Effector CD8-positive, alpha-beta T cell (primary cell): ENCODE data around the gene ETNK1.
"Not testable (repeated sequence)": the region's sequence is repeated elsewhere in the genome, so short reads cannot be mapped to it uniquely, and the experiment has no call there.

Experiments
- DNase-seq: peaks from one replicate; lab custom pipeline; 2025; lab: John Stamatoyannopoulos, UW
- total RNA-seq, 4 experiments: gene quantifications; one replicate each; lab custom pipeline; 2026; lab: John Stamatoyannopoulos, UW

Gene ETNK1, protein sequence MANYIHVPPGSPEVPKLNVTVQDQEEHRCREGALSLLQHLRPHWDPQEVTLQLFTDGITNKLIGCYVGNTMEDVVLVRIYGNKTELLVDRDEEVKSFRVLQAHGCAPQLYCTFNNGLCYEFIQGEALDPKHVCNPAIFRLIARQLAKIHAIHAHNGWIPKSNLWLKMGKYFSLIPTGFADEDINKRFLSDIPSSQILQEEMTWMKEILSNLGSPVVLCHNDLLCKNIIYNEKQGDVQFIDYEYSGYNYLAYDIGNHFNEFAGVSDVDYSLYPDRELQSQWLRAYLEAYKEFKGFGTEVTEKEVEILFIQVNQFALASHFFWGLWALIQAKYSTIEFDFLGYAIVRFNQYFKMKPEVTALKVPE
- 100 to 120 (median 116) reads per million in 4 experiments for total RNA-seq

DNA sequence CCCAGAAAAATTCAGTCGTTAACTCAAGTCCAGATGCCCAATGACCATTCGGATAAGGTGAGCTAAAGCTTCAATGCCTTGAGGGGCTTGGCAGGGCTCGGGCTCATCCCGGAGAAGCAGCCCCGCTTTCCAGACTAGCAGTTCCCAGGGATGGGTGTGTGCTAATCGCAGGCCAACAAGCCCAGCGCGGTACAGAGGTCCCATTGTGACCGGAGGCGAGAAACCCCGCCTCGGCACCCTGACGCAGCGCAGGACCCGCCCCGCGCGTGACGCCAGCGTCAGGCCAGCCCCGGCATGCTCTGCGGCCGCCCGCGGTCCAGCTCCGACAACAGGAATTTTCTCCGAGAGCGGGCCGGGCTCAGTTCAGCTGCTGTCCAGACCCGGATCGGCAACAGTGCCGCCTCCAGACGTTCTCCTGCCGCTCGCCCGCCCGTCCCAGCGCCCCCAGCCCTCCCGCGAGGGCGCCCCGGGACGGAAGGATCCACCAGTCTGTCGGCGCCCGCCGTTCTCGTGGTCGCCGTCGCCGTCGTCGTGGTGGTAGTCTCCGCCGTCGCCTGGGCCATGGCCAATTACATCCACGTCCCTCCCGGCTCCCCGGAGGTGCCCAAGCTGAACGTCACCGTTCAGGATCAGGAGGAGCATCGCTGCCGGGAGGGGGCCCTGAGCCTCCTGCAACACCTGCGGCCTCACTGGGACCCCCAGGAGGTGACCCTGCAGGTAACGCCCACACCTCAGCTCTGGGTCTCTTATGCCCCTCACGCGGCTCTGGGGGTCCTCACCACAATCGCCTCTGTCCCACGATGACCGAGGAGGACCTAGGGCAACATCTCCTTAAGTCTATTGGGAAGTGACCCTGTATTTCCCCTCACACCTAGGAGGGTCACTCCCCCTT is at the start of gene ETNK1:
Gene ETNK1 (plus strand): TSS at position 302 of the 892 bp plus-strand sequence. CDS start 260 bp downstream, at position 562.
- DNase-seq, result peak; percentile 68

DNA sequence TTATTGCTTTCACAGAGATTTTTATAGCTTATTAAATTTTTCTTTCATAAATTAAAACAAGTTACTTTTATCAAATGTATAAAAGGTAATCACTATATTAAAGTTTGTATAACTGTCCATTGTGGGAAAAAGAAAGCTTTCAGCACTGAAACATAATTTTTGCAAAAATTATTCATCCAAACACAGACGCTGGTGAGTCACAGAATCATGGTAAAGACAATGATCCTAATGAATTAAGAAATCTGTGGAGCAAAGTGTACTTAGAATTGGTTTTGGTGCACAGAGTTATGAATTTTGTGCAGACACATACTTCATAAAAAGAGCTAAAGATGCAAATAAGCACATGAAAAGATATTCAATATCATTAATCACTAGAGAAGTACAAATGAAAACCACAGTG is 48.9 kb upstream of the ETNK1 start:
- DNase-seq, result no peak

DNA sequence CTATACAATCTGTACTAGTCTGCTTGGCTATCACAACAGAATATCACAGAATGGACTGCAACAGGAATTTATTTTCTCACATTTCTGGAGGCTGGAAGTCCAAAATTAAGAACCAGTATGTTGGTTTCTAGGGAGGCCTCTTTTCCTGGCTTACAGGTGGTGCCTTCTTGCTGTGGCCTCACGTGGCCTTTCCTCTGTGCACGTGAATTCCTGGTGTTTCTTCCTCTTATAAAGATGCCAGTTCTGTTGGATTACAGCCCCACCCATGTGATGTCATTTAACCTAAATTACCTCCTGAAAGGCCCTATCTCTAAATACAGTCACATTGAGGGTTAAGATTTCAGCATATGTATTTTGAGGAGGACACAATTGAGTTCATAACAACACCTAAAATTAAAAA is 48.5 kb upstream of the ETNK1 start:
- no peak for DNase-seq

DNA sequence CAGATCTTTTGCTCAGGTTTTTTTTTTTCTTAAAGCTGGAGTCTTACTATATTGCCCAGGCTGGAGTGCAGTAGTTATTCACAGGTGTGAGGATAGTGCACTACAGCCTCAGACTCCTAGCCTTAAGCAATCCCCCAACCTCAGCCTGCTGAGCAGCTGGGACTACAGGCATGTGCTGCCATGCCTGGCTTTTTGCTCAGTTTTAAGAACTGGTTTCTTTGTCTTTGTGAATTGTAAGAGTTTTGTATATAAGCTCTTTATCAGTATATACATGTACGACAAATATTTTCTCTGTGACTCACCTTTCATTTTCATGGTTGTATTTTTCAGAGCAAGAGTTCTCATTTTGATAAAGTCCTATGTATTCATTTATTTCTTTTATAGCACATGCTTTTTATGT is 47.3 kb upstream of the ETNK1 start:
- DNase-seq, result no peak

DNA sequence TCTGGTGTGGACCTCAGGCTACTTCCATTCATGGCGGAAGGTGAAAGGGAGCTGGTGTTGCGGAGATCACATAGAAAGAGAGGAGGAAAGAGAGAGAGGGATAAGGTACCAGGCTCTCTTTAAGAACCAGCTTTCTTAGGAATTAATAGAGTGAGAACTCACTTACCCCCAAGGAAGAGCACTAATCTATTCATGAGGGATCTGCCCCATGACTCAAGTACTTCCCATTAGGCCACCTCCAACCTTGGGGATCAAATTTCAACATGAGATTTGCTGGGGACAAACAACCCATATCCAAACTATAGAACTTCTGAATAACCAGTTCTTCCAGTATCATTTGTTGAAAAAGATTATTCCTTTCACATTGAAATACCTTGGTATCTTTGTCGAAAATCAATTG is 46.6 kb upstream of the ETNK1 start:
- DNase-seq, result no peak

DNA sequence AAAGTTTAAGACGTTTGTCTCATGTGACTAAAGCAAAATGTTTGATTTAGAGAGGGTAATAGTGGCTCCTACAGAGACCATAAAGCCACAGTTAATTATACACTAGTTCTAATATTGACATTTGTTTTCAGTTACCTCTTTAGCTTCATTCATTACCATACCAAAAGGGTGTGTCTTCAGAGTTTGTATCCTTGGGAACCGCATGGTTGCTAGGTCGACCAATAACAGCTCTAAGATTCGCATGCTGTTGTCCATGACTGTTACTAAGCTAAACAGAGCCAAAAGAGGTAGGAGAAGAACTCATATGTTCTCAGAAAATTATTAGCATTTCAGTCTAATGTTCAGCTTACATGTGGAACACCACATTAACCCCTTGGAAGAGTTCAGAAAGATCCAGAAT is 36.2 kb upstream of the ETNK1 start:
- no peak for DNase-seq

DNA sequence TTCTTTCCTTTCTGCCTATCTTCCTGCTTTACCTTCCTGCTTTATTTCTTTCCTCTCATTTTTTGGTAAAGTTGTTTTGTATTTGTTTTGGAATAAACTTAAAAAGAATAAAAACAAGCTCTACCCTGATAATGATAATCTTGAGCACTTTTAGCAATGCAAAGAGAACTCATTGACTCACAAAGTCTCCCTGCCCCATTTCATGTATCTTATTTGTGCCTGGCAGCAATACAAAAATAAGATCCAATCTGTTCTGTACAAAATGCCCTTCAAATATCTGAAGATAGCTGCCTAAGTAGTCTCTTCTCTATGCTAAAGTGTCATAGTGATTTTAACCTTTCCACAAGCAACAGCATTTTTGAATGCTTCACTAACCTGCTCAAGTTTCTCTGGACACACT is 31.1 kb upstream of the ETNK1 start:
- no peak for DNase-seq

DNA sequence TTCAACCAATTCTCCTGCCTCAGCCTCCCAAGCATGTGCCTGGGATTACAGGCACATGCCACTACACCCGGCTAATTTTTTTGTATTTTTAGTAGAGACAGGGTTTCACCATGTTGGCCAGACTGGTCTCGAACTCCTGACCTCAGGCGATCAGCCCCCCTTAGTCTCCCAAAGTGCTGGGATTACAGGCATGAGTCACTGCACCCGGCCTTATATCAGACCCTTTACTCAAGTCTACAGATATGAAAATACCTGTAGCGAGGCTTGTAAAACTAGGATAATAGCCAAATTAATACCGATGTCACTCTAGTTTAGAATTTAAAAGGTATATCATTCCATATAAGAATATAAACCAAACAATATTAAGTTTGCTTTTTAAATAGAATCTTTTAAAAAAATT is 27.4 kb upstream of the ETNK1 start:
- not testable (repeated sequence) for DNase-seq

DNA sequence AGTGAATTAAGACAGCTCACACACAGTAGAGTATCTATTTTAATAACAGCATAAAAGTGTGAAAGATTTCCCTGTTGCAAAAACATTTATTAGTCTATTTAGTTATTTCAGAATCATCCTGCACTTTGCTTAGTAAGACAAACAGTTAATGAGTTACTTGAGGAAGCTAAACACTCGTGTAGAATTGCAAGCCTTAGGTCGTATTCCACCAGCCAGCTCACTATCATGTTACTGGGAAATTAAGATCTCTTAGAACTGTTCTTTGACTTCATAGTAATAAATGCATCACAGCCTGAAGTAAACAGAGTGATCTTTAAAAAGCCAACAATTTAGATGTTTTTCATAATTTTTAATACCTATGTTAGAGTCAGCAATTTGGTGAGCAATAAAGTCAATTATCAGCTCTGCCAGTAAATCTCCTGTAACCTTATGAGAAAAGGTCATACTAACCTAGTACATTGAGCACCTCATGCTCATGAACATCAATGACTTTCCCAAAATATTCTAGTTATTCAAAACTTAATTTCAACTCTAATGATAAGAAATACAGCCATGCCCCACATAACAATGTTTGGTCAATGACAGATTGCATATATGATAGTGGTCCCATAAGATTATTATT is 26.7 kb upstream of the ETNK1 start:
- no peak for DNase-seq

DNA sequence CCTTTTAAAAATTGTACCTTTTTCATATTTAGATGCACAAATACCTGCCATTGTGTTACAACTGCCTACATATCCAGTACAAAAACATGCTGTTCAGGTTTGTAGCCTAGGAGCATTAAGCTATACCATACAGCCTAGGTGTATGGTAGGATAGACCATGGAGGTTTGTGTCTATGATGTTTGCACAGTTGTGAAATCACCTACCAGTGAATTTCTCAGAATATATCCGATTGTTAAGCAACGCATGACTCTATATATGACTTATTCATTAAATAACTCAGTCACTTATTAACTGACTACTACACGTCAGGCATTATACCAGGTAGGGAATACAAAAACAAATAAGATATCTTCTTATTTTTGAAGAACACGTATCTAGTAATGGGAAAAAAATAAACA is 26.2 kb upstream of the ETNK1 start:
- no peak for DNase-seq

DNA sequence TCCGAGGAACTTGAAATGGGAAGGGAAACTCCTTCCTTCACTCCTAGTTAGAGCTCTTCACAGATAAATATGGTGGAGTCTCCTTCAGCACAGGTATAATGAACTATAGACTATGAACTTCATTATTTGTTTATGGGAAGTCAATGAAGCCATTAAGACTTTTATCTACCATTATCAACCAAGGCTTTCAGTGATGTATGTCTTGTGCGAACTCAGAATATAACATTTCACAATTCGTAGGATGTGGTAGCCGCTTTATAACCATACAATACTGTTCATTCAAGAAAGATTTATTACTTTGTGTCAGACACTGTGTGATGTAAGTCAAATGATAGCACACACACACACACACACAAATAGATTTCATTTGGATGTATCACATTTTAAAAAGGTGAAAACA is 24.8 kb upstream of the ETNK1 start:
- DNase-seq, result no peak

DNA sequence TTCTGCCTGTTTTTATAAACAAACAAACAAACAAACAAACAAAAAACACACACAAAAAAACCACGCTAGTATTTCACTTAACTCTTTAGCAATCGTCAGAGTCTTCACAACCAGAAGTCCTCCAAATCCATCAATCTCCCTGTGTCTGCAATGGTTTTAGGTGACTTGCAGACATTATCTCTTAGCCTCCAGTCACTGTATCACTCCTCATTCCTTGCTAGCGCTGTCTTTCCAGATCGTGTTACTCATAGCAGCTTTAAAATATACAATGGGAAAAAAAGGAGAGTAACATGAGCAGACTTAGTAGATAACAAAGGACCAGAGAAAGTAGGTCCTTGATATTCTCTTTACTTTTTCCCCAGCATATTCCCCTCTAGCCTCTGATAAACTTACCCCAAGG is 15.5 kb upstream of the ETNK1 start:
- no peak for DNase-seq

DNA sequence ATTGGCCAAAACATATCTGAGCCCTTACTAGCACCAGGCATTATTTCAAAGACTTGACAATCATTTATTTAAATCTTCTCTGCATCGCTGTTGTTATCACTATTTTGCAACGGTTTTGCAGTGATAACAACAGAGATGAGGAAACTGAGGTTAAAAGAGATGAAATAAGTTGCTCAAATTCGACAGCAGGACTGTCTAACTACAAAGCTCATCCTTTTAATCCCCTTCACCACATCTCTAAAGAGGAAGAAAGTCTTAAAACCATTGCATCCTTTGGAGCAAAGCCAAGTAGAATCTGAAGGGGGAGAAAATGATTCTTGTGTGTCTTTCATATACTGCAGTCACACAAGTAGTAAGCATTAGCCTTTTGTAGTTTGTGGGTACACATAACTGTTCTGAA is 14.8 kb upstream of the ETNK1 start:
- DNase-seq, result no peak

DNA sequence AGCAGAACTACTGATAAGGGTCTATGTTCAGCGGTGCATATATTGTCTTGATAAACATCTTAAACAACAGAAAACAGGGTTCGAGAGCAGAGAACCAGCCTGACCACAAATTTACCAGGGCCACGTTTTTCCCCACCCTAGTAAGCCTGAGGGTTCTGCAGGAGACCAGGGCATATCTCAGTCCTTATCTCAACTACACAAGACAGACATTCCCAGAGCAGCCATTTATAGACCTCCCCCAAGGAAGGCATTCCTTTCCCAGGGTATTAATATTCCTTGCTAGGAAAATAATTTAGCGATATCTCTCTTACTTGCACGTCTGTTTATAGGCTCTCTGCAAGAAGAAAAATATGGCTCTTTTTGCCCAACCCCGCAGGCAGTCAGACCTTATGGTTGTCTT is 12.1 kb upstream of the ETNK1 start:
- DNase-seq, result not testable (repeated sequence)

DNA sequence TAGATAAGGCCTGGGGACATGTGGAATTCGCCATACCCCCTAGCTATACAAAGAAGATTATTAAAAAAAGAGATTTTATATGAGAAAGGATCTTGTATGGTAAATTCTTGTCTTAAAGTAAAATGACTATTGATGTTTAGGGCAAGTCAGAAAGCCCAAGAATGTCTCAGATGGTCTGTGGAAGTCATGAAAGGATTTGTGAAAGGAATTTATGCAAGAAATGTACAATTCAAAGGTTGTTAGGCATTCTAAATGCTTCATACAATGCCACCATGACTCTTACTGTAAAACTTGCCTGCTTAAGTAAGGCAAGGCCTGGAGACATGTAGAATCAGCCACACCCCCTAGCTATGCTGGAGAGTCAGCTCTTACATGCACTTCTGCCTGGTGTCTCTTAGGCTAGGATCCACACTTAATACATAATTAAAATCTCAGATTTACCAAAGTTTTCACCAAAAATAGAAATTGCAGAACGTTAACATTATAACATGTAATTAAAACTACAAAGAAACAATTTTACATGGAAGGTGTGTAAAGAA is 8.9 kb upstream of the ETNK1 start:
- no peak for DNase-seq

DNA sequence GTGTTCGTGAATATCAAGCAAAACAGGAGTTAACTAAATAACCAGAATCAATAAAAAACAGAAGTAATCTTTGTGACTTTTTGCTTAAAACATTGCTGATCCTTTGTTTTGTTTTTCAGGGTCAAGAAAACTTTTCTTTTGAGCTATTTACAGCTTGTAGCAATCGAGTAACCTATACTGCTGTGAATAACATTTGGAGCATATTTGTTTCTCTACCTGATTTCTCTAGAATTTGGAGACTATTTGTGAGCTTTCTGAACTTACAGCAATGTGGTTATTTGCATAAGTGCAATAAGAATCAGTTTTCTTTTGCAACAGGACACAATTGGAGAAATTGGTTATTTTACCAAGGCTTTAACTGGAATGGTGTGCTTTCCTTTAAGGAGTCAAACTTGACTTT is 7.3 kb upstream of the ETNK1 start:
- no peak for DNase-seq

DNA sequence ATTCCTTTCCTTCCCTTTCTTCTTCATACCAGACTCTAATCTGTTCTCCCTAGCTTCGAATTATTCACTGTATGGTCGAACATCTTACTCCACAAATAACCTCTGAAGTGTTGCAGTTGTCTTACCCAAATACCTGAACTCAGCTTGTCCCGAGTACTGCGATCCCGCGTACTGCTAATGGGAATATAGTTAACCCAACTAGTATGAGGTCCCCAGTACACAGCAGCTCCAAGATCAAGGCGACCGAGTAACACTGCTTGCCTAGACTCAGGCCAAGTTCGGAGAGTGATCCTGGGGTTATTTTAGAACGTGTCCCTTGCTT is 462 bp upstream of the ETNK1 start:
- DNase-seq, result no peak

DNA sequence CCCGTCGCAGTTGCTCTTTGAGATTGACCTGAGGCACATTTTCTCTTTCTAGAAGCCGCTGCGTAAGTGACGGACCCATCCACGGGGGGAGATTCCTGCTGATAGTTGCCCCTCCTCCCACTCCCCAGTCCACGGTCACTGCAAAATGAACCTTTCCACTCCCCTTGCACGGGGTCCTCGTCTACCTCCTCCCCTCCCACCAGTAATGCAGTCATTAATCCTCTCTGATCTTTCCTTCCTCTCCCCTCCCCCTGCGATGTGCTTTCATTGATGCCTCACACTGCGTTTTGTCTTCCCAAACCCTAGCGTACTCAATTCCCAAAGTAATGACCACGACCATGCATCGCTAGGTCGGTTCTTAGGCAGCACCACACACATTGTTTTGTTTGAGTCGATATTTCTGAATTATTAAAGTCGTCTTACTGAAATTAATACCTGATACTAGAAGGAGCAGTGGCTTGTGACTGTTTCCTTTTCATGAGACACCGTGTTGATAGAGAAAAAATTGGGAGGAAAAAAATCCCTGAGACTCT is 857 bp downstream of the ETNK1 start:
- DNase-seq, result no peak

DNA sequence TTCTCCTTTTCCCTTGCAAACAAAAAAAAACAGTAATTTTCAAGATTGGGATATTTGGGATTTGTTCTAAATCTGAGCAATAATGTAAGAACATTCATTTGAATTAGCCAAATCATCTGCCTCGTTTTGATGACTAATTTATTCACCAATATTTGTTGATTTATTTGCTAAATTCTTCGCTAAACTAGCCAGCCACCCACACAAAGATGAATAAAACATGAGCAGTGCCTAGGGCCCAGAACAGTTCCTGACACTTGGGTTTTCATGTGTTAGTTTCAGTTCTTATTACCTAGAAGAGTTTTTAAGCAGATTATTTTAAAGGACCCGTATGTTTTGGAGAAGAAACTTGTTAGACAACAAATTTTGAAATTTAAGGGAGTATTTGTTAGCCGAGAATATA is 1.4 kb downstream of the ETNK1 start:
- no peak for DNase-seq

DNA sequence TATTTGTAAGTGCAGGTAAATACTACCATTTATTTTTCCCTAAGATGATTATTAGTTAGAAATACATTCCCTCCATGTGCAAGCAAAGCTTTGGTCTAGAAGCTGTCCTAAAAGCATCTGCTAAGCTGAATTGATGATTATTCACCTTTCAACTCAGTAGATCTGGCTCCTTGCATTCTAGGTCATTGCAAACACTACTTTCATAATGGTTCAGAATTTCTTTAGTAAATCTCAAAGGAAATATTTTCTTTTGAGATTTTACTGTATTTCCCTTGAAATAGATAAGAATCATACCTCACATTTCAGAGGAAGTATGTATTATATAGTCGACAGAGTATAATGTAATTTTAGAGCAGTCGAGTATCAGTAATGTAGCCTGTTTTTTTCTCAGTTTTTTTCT is 2.4 kb downstream of the ETNK1 start:
- no peak for DNase-seq

DNA sequence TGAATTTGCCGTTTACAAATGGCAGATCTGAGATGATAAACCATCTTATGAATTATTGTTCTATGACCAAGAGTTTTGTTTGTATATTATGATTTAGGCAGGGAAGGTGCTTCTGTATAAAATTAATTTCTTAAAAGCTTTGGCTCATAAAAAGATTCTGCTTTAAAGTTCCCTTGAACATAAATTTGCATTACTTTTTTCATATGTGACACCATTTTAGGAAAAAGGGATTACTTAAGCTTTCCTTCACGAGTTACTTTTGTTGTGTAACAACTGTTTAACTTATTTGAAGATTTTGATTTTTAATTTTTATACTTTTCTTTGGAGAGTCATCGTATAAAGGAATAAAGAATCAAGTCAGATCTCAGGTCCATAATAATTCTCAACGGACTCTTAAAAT is 3.3 kb downstream of the ETNK1 start:
- DNase-seq, result no peak

DNA sequence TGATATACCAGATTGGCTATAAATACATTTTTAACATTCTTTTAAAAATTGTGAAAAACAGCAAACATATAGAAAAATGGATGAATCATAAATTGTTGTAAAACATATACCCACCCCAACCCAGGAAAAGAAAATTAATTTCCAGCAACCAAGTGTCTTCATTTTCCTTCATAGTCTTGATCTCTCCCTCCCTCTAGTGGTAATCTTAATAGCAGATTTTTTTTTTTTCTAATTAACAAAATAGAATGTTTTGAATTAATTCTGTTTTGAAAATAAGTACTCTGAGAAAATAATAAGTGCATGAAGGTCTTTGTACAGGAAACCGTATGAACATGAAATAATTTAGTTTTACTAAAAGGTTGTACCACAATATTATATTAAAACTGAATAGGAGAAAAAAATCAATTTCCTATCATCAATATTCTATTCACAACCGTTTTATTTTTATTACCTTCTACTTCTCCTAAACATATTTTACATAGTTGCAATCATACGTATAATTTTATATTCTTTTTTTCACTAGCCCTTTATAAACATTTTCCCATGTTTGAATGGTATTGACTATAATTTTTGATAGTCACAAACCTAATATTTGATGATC is 7.0 kb downstream of the ETNK1 start:
- no peak for DNase-seq
